Measurements from ENCODE around the gene RAB11FIP4. TPM values are rescaled to one million over a fixed set of nuclear protein-coding genes. Genes with fewer than 3 reads are reported as not detected.
"Not testable (repeated sequence)": the region's sequence is repeated elsewhere in the genome, so short reads cannot be mapped to it uniquely, and the experiment has no call there.

The RAB11FIP4 gene
- total RNA-seq, 1 experiment from 2014 or later, result 54.9 TPM

DNA sequence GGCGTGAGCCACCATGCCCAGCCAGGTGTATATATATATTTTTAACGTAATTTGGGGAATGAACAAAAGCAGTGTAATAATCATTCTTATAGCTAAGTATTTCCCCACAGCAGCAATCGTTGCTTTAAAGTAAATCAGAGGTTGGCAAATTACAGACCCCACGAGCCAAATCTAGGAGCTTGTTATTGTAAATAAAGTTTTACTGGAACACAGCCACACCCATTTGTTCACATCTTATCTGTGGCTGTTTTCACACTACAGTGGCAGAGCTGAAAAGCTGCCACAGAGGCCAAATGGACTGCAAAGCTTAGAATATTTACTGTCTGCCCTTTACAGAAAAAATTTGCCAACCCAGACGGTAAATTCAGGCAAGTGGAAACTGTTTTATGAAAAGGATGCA, 50.8 kb downstream of the RAB11FIP4 start:
- H3K36me3 Mint-ChIP-seq, result no peaks in the 10 kb centered on the region
- H3K9me3 Mint-ChIP-seq, result no peaks in the 10 kb centered on the region
- no peak overlapping the region for H3K4me3 Mint-ChIP-seq
- no peaks in the 10 kb centered on the region for H3K27me3 Mint-ChIP-seq (ENCODE audit: low read depth)
- POLR2A ChIA-PET, result no interaction called here
- CTCF ChIA-PET, result no interaction called here
- TF ChIP-seq, protein P1, sequence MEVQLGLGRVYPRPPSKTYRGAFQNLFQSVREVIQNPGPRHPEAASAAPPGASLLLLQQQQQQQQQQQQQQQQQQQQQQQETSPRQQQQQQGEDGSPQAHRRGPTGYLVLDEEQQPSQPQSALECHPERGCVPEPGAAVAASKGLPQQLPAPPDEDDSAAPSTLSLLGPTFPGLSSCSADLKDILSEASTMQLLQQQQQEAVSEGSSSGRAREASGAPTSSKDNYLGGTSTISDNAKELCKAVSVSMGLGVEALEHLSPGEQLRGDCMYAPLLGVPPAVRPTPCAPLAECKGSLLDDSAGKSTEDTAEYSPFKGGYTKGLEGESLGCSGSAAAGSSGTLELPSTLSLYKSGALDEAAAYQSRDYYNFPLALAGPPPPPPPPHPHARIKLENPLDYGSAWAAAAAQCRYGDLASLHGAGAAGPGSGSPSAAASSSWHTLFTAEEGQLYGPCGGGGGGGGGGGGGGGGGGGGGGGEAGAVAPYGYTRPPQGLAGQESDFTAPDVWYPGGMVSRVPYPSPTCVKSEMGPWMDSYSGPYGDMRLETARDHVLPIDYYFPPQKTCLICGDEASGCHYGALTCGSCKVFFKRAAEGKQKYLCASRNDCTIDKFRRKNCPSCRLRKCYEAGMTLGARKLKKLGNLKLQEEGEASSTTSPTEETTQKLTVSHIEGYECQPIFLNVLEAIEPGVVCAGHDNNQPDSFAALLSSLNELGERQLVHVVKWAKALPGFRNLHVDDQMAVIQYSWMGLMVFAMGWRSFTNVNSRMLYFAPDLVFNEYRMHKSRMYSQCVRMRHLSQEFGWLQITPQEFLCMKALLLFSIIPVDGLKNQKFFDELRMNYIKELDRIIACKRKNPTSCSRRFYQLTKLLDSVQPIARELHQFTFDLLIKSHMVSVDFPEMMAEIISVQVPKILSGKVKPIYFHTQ (CRISPR knock-in tag; IDR thresholded peaks at IDR 0.05), result no peak
- TF ChIP-seq, protein P2, sequence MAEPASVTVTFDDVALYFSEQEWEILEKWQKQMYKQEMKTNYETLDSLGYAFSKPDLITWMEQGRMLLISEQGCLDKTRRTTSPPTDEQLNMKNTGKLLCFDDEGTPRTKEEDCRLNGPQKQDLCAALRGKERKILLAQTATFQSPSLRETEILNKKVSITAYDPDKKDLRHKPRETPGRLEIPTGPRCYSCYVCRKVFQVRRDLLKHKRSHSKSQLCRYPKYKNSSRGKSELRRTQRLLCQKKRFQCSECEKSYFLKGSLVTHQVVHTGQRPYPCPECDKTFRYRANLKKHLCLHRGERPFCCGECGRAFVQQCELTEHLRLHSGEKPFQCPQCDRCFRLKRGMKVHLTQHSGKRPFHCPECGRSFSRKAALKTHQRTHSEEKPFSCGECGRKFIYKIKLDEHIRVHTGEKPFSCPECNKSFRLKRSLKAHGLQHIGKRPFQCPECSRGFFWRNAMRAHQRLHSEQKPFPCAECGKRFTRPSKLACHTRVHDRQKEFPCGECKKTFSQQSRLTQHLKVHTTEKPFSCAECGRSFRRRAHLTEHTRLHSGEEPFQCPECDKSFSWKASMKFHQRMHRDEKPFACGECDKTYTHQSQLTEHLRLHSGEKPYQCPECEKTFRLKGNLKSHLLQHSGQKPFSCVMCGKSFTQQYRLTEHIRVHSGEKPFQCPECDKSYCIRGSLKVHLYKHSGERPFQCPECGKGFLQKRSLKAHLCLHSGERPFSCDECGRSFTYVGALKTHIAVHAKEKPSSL (CRISPR knock-in tag; conservative IDR thresholded peaks at IDR 0.05), result no peak
- TF ChIP-seq ETV6 (CRISPR knock-in tag; IDR thresholded peaks at IDR 0.05) (no peak), CREM (CRISPR knock-in tag; IDR thresholded peaks at IDR 0.05) (no peak), FOXK1 (CRISPR knock-in tag; IDR thresholded peaks at IDR 0.05) (no peak), CBFB (CRISPR knock-in tag; IDR thresholded peaks at IDR 0.05; ENCODE audit: low read depth) (no peak)
- TF ChIP-seq, protein P3, sequence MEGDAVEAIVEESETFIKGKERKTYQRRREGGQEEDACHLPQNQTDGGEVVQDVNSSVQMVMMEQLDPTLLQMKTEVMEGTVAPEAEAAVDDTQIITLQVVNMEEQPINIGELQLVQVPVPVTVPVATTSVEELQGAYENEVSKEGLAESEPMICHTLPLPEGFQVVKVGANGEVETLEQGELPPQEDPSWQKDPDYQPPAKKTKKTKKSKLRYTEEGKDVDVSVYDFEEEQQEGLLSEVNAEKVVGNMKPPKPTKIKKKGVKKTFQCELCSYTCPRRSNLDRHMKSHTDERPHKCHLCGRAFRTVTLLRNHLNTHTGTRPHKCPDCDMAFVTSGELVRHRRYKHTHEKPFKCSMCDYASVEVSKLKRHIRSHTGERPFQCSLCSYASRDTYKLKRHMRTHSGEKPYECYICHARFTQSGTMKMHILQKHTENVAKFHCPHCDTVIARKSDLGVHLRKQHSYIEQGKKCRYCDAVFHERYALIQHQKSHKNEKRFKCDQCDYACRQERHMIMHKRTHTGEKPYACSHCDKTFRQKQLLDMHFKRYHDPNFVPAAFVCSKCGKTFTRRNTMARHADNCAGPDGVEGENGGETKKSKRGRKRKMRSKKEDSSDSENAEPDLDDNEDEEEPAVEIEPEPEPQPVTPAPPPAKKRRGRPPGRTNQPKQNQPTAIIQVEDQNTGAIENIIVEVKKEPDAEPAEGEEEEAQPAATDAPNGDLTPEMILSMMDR (IDR thresholded peaks at IDR 0.05), result no peak
- DNase-seq (ENCODE audit: low spot score) (no peak), ATAC-seq (no peak)
- no peak overlapping the region for H3K27ac Mint-ChIP-seq
- H3K4me1 Mint-ChIP-seq, result peaks cover 3% of the 10 kb centered on the region; the same call in 1 of the 2 replicates

DNA sequence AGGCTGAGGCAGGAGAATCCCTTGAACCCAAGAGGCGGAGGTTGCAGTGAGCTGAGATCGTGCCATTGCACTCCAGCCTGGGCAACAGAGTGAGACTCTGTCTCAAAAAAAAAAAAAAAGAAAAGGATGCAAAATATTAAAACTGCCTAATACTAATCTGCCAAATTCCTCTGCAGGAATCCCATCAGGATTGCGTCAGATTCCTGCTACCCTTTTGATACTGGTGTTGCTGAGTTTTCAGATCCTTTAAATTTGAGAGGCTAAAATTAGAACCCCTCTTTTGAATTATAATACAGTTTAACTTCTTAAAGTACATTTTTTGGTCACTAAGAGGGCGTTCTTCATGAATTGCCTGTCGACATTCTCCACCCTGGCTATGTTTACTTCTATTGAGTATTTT, 51.4 kb downstream of the RAB11FIP4 start:
- H3K4me1 Mint-ChIP-seq; H3K36me3 Mint-ChIP-seq; H3K9me3 Mint-ChIP-seq; DNase-seq (ENCODE audit: low spot score); ATAC-seq; POLR2A ChIA-PET; H3K4me3 Mint-ChIP-seq; H3K27ac Mint-ChIP-seq; H3K27me3 Mint-ChIP-seq (ENCODE audit: low read depth): not testable (repeated sequence)
- CTCF ChIA-PET, result interaction anchor here (1.2 to 2.1 kb wide), 2 partner anchors 66 to 74 kb away, joined by 3 to 8 read pairs; no protein-coding TSS in a partner anchor

DNA sequence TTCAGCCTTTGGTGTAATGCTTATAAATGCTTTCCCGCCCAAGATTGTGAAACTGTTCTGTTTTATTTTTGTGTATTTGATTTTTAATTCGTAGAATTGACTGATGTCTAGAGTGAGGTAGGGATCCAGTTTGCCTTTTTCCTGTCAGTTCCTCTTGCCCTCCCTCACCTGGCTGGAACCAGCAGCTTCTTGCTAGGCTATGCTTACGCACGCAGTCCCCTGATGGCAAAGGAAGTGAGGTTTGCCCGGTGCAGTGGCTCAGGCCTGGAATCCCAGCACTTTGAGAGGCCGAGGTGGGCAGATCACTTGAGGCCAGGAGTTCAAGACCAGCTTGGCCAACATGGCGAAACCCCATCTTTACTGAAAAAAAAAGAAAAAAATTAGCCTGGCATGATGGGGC, 51.9 kb downstream of the RAB11FIP4 start:
- no peak for ATAC-seq
- Mint-ChIP-seq H3K9me3 (no peaks in the 10 kb centered on the region), H3K36me3 (no peaks in the 10 kb centered on the region), H3K4me3 (no peak overlapping the region), H3K27ac (peak overlapping the region; percentile 21; the same call in 1 of the 2 replicates), H3K4me1 (peaks cover 3% of the 10 kb centered on the region; the same call in 1 of the 2 replicates), H3K27me3 (ENCODE audit: low read depth) (no peaks in the 10 kb centered on the region)
- ChIA-PET CTCF (interaction anchor here (1.2 to 2.1 kb wide), 2 partner anchors 65 to 74 kb away, joined by 3 to 8 read pairs; no protein-coding TSS in a partner anchor), POLR2A (no interaction called here)
- no peak for TF ChIP-seq ATF1 (CRISPR knock-in tag; IDR thresholded peaks at IDR 0.05)
- DNase-seq (ENCODE audit: low spot score), result no peak

DNA sequence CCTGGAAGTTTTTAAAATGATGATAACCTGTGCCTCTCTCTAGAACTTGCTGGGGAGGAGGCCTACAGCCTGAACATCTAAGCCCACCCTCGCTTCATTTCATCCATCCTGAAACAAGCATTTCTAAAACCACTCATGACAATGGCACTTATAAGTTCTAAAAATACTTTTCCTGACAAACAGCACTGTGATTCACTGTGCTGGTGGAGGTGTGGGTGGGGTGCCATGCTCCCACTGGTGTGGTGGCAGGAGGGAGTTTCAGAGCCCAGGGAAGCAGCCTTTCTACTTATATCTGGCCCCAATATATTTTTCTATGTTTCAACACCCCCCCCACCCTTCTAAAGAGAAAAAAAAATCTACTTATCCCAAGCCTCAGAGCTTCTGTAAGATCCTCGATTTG, 52.6 kb downstream of the RAB11FIP4 start:
- Mint-ChIP-seq H3K4me3 (no peak overlapping the region), H3K36me3 (no peaks in the 10 kb centered on the region), H3K9me3 (no peaks in the 10 kb centered on the region)
- no peak for TF ChIP-seq ZNF138 (CRISPR knock-in tag; conservative IDR thresholded peaks at IDR 0.05)
- TF ChIP-seq, protein P4, sequence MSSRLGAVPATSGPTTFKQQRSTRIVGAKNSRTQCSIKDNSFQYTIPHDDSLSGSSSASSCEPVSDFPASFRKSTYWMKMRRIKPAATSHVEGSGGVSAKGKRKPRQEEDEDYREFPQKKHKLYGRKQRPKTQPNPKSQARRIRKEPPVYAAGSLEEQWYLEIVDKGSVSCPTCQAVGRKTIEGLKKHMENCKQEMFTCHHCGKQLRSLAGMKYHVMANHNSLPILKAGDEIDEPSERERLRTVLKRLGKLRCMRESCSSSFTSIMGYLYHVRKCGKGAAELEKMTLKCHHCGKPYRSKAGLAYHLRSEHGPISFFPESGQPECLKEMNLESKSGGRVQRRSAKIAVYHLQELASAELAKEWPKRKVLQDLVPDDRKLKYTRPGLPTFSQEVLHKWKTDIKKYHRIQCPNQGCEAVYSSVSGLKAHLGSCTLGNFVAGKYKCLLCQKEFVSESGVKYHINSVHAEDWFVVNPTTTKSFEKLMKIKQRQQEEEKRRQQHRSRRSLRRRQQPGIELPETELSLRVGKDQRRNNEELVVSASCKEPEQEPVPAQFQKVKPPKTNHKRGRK (CRISPR knock-in tag; IDR thresholded peaks at IDR 0.05; ENCODE audit: borderline replicate concordance), result no peak
- TF ChIP-seq ESRRA (CRISPR knock-in tag; IDR thresholded peaks at IDR 0.05; ENCODE audit: borderline replicate concordance), result no peak
- TF ChIP-seq, protein P5, sequence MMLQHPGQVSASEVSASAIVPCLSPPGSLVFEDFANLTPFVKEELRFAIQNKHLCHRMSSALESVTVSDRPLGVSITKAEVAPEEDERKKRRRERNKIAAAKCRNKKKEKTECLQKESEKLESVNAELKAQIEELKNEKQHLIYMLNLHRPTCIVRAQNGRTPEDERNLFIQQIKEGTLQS (CRISPR knock-in tag; conservative IDR thresholded peaks at IDR 0.05), result no peak
- no peak for TF ChIP-seq TCF7 (CRISPR knock-in tag; IDR thresholded peaks at IDR 0.05; ENCODE audit: low read depth)
- TF ChIP-seq, protein P1 (CRISPR knock-in tag; IDR thresholded peaks at IDR 0.05), result no peak

More for the DNA sequence above, 52.6 kb downstream of the RAB11FIP4 start:
- peaks cover 4% of the 10 kb centered on the region for H3K4me1 Mint-ChIP-seq
- POLR2A ChIA-PET, result no interaction called here
- H3K27me3 Mint-ChIP-seq (ENCODE audit: low read depth), result no peaks in the 10 kb centered on the region
- CTCF ChIA-PET, result interaction anchor here (0.6 to 2.1 kb wide), 3 partner anchors 65 to 73 kb away, joined by 3 to 8 read pairs (median 3); no protein-coding TSS in a partner anchor
- no peak overlapping the region for H3K27ac Mint-ChIP-seq
- no peak for DNase-seq (ENCODE audit: low spot score)
- ATAC-seq, result no peak

Data from WTC11 (cell line).